PC-3 (cell line): ENCODE data around the gene PBRM1.

ENCODE experiments used
- CTCF ChIP-seq: fragments of 300-600 bp; sonication (generic); conservative IDR thresholded peaks from 2 replicates; pipeline ENCODE4 v1.5.1; 2017; ENCODE audit warnings: antibody characterized with exemption, low read depth, mild to moderate bottlenecking, low read length
- EZH2 ChIP-seq: fragments of 300-600 bp; sonication (generic); IDR thresholded peaks from one replicate; pipeline ENCODE4 v1.6.1; 2017; ENCODE audit warnings: antibody characterized with exemption, mild to moderate bottlenecking, low read length; ENCODE audit not compliant: unreplicated experiment

DNA sequence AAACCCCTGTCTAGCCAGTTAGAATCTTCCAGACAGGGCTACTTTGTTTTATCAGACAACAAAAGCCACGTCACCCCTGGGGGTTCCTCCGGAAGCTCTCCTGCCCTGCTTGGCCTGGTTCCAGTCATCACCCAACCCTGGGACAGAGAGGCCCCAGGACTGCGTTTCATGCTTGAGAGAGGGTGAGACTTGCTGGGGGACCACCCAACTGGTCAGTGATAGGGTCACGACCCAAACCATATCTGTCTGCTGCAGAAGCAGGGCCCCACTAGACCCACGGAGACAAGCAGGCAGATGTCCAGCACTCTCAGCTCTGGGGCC lies 153.2 kb downstream of the PBRM1 start:
- no peak for TF ChIP-seq CTCF
- TF ChIP-seq EZH2, result no peak
